Bone marrow (tissue), 2 donors: ENCODE data around the gene CLCN1.

Experiments
- DNase-seq, 2 donors: peaks; one replicate each; lab custom pipeline; 2025; lab: John Stamatoyannopoulos, UW

CLCN1 gene

DNA sequence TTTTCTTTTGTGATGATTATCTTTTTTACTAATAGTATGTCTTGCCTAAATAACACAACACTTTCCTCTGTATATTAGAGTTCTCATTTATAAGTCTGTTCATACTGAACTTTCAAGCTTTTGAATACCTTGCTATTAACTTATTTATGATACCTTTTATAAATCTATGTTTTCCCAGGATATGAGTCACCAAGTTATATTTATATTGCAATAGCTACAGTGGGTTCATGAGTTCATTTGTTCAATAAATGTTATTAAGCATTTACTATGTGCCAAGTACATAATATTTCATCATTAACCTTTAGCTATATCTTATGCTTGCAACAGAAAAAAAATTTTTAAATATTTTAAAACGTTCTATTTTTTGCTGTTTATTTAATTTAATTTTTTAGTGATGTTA, 18.3 kb downstream of the CLCN1 start:
- no peak for DNase-seq

DNA sequence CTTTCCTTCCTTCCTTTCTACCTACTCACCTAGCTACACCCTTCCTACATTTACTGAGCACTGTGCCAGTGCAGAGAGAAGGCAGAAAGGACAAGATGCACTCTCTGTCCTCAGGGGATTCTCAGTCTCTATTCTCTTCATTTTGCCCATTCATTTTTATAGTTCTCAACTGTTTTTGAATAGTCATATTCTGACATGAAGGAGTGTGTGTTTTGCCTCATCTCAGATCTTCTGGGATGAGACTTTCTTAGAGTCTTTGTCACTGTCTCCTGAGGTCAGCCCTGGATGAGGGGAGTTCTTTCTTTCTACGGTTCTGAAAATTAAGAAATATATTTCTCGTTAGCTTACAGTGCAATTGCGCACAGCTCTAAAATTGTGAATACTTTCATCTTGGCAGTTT, 21.3 kb downstream of the CLCN1 start:
- DNase-seq: no peak

DNA sequence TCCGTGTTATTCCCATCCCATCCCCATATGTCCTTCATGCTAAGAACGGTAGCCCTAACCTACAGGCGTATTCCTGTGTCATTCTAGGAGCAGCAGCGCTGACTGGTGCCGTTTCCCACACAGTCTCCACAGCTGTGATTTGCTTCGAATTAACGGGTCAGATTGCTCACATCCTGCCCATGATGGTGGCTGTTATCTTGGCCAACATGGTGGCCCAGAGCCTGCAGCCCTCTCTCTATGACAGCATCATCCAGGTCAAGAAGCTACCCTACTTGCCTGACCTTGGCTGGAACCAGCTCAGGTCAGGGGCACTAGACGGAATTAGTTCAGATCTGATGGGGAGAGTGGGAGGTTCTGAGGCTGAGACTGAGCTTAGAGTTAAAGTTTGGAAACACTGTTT, 25.9 kb downstream of the CLCN1 start:
- no peak for DNase-seq

DNA sequence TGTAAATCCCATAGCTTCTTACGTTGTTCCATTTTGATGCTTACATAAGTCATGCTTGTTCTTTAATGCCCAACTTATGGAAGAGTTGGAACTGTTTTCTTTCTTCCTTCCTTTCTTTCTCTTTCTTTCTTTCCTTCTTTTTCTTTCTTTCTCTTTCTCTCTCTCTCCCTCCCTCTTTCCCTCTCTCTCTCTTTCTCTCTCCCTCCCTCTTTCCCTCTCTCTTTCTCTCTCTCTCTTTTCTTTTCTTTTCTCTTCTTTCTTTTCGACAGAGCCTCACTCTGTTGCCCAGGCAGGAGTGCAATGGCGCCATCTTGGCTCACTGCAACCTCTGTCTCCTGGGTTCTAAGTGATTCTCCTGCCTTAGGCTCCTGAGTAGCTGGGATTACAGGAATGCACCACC, 27.7 kb downstream of the CLCN1 start:
- no peak for DNase-seq

DNA sequence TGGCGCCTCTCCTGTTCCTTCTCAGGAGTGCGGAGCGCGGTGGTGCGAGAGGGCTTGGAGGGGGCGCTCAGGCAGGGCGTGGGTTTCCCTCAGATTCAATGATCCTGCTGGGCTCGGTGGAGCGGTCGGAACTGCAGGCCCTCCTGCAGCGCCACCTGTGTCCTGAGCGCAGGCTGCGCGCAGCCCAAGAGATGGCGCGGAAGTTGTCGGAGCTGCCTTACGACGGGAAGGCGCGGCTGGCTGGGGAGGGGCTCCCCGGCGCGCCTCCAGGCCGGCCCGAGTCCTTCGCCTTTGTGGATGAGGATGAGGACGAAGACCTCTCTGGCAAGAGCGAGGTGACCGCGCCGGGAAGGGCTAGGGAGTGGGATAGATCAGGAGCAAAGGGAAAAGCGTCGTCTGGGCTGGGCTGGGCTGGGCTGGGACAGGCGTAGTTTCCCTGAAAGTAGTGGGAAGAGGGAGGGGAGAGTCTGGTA, 29.6 kb downstream of the CLCN1 start:
- DNase-seq: peak in 1 of 2 donors; percentile 2

DNA sequence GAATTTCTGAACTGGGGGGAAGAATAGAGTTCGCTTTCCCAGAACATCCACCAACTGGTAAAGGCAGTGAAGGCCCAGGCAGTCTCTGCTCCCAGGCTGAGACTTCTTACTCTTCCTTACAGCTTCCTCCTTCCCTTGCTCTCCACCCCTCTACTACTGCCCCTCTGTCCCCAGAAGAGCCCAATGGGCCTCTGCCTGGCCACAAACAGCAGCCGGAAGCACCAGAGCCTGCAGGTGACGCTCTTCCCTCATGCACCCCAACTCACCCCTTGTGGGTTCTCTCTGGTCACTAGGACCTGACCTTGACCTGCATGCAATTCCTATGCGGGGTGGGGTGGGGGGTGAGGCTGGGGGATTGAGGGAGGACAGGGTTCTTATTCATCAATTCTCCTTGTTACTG, 30.1 kb downstream of the CLCN1 start:
- DNase-seq: no peak

DNA sequence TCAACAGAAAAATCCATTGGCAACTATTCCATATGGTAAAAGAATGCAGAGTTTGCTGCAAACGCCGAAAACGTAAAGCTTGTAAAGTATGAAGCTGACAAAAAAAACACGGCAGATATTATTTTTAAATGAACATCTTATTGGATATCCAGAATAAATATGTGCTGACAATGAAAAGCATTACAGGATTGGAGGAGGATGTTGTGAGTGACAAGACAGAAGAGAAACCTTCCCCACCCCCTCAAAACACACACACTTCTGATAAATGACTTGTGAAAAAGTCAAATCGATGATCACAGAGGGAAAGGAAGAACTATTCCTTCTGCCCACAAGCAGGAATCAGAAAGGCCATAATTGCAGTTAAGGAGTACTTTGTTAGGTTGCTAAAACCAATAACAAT, 32.0 kb downstream of the CLCN1 start:
- DNase-seq: no peak

DNA sequence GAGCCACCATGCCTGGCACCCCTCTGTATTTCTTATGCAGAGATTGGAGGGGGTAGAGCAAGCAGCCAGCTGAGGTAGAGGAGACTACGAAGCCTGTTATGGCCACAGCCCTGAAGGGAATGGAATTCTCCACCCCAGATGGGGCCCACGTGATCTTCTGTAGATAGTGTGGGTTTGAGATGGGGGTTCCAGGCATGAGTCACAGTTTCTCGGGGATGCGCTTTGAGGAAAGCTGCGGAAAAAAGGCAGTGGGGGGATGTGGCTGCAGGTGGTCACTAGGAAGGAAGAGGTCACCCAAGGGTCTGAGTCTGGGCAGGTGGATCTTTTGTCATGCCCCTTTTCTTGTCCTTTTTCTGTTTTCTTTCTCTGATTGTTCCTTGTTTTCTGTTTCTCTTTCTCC, 35.1 kb downstream of the CLCN1 start:
- no peak for DNase-seq

DNA sequence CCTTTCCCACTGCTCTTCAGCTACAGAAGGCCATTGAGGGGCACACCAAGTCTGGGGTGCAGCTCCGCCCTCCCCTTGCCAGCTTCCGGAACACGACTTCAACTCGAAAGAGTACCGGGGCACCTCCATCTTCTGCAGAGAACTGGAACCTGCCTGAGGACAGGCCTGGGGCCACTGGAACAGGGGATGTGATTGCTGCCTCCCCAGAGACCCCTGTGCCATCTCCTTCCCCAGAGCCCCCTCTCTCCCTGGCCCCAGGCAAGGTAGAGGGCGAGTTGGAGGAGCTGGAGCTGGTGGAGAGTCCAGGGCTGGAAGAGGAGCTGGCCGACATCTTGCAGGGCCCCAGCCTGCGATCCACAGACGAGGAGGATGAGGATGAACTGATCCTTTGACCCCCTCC, 35.7 kb downstream of the CLCN1 start:
- no peak for DNase-seq

DNA sequence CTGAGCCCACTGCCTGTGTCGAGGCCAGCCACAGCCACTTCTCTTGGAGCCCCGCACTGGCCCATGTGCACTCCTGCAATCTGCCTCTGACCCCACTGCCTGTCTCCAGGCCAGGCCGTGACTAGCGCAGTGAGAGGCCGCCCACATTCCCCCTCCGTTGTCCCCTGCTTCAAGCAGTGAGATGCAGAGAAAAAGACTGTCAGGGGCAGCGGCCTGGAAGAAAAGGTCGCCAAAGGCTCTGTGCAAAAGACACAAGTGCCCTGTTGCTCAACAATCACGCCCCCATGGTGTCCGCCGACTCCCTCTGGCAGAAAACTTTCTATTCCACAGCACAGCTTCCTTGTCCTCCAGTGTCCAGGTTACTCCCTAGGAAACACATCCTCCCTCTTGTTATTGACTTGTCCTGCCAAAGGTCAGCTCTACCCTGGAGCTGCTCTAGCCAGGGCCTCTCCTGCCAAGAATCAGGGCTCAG, 36.7 kb downstream of the CLCN1 start:
- no peak for DNase-seq

DNA sequence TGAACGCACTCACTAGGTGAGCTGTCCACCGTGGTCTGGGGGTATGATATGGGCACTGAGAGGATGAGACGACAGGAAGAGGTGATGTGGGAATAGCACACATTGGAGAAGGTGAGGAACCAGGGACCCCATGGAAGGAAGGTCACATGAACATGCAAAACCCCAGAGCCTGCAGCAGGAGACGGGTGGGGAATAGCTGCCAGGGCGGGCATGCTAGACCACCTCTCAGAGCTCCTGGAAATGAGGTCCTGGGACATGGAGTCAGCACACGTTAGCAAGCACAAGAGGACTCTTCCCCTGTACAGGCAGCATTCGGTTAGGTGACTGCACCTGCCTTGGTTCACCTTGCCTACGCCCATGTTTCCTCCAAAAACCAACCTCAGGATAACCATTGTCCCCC, 38.5 kb downstream of the CLCN1 start:
- no peak for DNase-seq

DNA sequence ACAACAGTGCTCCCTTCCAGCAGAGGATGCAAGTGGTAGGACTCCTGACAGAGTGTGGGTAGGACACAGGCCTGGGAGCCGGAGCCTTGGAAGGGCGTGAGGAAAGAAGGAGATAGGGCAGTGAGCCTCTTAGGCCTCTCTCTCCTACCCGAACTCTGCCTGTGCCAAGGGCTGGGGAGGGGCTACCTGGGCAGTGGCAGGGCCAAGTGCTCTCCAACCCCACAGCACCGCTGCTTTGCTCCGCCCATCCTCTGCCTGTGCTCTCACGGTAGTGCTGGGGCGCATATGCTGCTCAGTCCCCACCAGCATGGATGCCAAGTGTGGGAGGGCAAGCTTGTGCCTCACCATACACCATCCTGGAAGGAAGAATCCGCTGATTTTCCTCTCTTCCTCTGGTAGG, 39.1 kb downstream of the CLCN1 start:
- no peak for DNase-seq

DNA sequence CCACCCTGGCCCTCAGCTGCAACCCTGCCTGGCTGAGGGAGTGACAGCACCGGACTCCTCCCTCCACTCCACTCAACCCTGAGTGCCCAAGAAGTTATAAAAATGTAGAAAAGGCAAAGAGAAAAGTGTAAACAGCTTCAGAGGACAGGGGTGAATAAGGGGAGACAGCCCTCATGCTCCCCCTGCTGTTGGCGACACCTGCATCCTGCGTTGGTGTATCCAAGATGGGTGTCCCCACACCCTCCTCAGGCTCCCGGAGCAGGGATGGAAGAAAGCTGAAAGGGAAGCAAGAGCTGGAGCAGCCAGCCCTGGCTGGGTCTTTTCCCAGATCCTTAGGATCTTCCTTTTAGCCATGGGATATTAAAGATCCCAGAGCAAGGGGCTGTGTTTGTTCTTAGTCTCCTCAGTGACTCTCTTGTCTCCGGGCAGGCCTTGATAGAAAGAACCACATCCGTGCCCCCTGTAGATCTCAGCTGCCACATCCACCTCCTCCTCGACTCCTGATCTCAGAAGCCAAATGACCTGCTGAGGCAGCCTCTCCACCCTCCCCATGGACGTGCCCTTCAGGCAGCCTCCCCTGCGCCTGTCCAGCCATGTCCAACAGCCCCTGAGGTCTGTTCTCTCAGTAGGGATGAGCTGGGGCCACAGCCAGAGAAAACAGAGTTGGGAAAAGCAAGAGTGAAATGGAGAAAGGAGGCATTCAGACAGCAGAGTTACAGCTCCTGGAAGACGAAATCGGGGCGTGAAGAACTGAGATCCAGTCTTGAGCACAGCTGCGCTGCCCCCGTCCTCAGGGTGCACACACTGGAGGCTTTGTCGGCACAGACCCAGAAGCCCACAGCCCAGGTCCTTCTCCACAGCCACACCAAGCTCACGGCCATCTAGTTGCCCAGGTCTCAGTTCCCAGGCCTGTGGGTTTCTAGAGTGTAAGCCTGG, 39.8 kb downstream of the CLCN1 start:
- no peak for DNase-seq

DNA sequence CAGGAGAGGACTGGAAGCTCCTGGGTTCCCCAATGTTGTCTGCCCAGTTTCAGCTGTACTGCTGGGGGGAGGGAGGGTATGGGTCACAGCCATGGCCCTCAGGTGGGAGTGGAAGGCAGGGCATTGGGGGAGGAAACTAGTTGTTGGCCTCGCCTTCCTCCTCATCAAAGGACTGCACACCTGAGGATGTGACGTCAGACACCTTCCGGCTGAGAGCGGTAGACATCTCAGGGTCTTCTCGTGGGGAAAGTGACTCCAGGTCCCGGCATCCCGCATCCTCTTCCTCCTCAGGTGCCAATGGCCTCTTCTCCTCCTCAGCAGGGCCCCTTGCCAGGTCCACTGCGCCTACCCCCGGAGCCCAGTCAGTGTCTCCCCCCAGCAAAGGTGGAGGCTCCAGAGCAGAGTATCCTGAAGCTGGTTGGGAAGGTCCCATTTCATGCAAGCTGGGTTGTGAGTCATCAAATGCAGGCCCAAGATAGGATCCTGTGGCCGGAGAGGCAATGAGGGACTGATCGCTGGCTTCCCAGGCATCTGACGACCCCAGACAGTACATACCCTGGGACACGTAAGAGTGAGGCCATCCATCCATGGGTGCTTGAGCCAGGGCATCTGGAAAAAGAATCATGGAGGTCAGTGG, 40.6 kb downstream of the CLCN1 start:
- no peak for DNase-seq

DNA sequence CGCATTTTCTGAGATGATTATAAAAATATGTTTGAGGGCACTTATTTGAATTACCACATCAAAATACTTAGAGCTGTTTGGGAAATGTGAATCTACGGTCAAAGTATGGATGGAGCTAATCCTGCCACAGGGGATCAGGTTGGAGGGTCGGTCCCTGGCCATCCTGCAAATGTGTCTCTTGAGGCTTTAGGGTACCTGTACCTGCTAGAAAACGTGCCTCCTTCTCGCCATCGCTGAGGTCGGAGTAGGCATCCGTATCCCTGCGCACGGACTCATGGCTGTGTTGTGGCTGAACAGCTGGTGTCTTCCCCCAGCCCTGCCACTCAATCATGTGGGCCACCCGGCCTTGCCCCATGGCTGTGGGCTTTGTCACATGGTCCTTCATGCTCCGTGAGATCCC, 42.7 kb downstream of the CLCN1 start:
- no peak for DNase-seq

DNA sequence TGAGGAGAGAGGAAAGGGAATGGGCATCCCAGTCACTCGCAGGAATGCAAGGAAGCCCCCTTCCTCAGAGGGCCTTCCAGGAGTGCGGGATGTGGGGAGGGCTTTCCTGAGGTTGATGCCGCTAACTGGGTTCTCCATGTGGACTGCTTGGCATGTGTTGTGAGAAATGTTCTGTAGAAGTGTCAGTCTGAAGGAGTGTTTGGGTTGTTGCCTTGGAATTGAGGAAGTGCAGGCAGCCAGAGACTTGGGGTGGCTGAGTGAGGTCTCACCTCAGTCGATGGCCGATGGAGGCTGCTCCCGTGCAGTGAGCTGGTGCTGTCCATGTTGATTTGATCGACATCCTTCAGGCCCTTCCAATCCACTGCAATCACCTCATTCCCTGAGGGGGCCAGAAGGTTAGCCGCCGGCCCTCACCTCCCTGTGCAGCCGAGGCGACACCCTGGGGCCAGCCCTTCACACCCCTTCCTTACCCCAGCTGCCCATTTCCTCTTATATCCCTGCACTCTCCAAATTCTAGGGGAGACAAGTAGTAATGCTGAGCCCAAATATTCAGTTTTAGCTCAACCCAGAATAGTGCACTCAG, 44.0 kb downstream of the CLCN1 start:
- no peak for DNase-seq

DNA sequence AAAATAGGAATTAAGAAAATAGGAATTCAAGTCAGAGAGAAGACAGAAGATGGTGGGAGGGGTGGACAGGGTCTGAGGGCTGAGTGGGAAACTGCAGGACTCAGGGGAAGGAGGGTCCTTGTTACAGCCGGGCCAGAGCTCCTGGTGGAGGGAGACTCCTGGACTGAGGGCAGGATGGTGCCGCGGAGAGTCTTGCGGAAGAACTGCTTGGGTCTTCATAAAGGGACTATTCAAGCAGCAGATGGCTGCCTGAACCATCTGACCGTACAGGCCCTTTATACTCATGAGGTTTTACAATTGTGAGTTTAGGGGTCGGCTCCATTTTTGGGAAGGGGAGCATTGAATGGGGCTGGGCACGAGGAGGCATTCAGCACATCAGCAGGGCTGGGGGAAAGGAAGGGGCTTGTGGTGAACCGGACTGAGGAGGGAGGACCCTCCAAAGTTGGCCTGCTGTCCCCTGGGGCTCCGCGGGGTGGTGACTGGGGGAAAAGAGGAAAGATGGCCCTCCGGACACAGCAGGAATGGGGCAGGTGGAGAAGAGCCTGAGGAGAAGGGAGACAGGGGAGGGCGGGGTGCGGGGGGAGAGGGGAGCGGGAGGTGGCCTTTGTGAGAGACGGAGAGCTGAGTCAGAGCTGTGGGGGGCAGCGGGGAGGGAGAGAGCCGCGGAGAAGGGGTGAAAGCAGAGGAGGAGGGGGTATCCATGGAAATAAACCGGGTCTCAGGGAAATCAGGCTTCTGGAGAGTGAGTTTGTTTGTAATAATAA, 45.1 kb downstream of the CLCN1 start:
- DNase-seq: no peak

DNA sequence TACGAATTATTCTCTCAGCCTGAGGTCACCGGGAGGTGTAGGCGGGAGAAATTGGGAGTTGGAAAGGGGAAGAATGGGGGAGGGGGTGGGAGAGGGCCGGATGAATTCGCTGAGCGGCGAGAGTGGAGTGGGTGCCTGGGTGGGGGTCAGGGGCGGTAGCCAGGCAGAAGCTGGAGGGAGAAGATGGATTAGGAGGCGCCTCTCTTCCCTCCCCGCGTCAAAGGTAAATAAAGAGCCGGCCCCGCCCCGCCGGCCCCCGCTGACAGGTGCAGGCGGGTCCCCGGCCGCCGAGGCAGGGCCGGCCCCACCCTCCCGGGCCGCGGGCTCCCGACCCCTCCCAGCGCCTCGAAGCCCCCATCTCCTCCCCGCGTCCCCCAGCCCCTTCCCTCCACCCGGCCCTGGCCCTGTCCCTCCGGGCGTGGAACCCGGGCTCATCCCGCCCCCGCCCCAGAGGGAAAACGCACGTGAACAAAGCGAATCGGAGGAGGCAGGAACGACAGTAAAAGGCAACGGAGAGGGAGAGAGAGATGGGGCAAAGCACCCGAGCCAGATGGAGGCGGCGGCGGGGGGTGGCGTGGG, 45.7 kb downstream of the CLCN1 start:
- DNase-seq: no peak

DNA sequence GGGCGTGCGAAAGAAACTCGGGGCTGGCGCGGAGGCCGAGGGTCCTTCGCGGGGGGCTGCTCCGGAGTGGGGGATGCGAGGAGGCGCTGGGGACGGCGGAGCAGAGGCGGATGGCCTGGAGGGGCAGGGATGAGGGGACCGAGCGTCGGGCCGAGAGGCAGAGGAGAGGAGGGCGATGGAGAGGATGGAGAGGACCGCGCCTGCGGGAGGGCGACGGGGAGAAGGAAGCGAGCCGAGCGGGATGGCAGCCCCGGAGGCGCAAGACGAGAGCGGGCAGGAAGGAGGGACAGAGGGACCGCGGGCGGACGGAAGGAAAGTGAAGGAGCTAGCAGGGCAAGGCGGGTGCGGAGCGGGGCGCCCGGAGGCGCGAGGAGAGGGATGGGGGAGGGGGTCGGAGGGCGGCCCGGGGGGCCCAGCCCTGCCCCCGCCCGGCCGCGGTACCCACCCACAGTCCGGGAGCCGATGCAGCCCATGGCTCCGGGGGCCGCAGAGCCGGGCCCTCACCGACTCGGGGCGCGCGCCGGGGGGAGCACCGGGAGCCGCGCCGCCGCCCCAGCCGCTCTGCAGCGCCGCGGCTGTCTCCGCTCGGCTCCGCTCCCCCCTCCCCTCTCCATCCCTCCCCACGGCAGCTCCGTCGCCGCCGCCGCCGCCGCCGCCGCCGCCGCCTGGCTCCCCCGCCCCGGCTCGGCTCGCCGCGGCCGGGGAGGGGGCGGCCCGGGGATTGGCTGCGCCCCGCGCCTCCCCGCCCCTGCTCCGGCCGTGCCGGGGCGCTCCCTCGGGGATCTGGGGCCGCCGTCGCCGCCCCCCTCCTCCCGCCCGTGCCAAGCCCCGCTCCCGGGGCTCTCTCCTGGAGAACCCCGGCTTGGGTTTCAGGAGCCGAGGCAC, 46.5 kb downstream of the CLCN1 start, which contains the start of gene FAM131B:
TSS of gene FAM131B (minus strand) at position 583 of the 885 bp plus-strand sequence. CDS start at position 473, 110 bp downstream.
- no peak for DNase-seq
